ENCODE data around the gene LRCH1.
A peak's percentile ranks its signal among the peaks of the same experiment; 100 is the strongest.

LRCH1 gene

DNA sequence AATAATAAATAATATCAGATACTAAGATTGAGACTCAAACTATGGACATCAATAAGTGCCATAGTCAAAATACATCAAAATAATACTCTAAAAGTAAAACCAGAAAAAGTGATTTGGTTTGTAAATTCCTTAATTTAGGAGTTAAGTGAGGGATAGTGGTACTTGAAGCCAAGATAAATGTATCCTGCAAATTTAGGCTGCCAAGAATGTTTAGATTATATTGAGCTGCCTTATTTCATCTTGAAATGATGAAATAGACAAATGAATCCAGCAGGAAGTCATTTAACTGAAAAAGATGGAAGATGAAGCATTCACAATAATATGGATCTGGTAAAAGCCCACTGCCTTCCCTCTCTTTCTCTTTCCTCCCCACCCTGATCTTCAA, 112.3 kb downstream of the LRCH1 start:
- peaks cover 0 to 7% (median 0%) of the 10 kb centered on the region in 4 experiments for H3K36me3 ChIP-seq (ENCODE audit: control insufficient read depth in 4 of 4, insufficient read depth in 4 of 4, low read length in 3 of 4)
- POLR2A ChIA-PET: no interaction called here
- H3K4me3 ChIP-seq (ENCODE audit: control insufficient read depth in 1 of 7, extremely low read depth in 1 of 7, insufficient read depth in 4 of 7, low read depth in 2 of 7, low read length in 6 of 7): peak overlapping the region in 2 of 7 experiments; percentile 2 to 36
- peak overlapping the region; percentile 43 to 68 for H3K27ac ChIP-seq (ENCODE audit: insufficient read depth in 1 of 2, low read depth in 1 of 2, low read length in 2 of 2, poor library complexity in 1 of 2, severe bottlenecking in 2 of 2)
- no peak for DNase-seq
- no peaks in the 10 kb centered on the region for H3K27me3 ChIP-seq (replicated peaks in 2 of 5; ENCODE audit: control insufficient read depth in 4 of 5, insufficient read depth in 5 of 5, low read length in 4 of 5)
- H3K4me1 ChIP-seq (ENCODE audit: control extremely low read depth in 1 of 4, control insufficient read depth in 4 of 4, insufficient read depth in 4 of 4, low read length in 3 of 4): peaks cover 13 to 82% (median 49%) of the 10 kb centered on the region in 4 experiments
- no peaks in the 10 kb centered on the region for H3K9me3 ChIP-seq (ENCODE audit: control extremely low read depth in 1 of 5, control insufficient read depth in 4 of 5, insufficient read depth in 2 of 5, low read depth in 1 of 5, low read length in 4 of 5)
- CTCF ChIA-PET: interaction anchor here (1.1 to 2.4 kb wide), 7 partner anchors 8 to 113 kb away, joined by 3 to 13 read pairs (median 4); no protein-coding TSS in a partner anchor

DNA sequence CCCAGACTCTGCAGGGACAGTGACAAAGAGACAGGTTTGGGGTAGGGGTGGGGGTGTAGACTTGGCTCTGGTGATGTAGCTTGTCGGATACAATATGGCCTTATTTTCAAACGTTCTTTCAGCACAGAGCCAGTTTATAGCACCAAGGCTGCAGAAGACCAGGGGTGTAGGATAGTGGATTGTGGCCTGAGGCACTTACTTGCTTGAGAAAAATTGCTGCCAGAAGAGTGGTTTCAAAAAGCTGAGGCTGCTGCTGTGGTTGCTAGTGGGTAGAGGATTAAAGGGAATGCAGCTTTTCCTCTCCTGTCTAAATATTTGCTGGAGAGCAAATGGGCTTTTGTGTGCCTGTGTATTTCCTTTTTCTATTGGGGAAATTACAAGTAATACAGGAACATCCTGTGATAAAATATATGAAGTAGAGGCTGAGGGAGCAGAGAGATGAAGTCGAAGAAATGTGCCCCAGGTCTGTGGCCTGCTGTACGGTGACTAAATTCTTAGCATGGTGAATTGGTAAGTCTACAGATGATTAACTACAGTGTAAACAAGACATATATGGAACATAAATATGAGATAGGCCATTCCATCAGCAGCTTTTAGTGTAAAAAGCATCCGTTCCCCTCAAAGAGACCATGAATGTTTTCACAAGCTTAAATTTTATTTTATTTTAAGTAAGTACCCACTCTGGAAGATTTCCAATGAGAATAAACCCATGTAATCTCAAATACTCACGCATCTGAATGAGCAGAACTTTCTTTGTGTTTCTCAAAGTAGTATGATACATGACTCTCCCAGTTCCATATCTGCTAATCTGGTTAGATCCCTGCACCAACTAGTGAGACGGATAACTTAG, 112.9 kb downstream of the LRCH1 start:
- CTCF ChIA-PET: interaction anchor here (0.8 to 2.4 kb wide), 13 partner anchors 9 to 114 kb away, joined by 3 to 13 read pairs (median 3); no protein-coding TSS in a partner anchor

DNA sequence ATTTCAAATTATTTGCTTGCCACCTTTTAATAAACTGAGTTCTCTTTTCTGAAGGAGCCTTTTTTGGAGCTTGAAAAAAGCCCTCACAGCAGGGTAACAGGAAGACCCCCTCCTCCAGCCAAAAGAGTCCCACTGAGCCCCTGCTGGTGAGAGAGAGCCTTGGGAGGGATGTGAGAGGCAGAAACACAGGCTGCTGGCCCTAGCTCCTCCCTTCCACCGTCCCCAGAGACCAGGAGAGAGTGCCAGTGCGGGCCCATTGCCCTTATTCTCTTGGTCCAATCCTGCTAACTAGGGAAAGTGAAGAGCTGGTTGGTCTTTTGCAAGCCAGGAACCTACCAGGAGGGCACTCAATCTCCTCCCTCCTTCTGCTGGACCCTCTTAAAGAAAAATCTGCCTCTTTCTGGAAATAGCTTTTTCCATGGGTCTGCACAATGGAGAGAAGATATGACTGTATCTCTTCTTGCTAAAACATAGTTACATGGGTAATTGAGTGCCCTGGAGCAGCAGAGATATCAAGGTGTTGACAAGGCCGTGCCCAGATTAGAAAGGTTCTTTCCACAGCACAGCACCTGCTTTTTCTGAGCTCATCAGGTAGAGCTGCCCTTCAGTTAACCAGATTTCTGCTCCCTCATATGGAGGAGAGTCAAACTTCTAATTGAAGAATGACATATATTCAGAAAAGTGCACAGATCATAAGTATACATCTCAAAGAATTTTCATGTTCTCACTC, 113.9 kb downstream of the LRCH1 start:
- no peaks in the 10 kb centered on the region for H3K27me3 ChIP-seq (replicated peaks in 2 of 5; ENCODE audit: control insufficient read depth in 4 of 5, insufficient read depth in 5 of 5, low read length in 4 of 5)
- H3K36me3 ChIP-seq (ENCODE audit: control insufficient read depth in 4 of 4, insufficient read depth in 4 of 4, low read length in 3 of 4): peaks cover 0 to 17% (median under 1%) of the 10 kb centered on the region in 4 experiments
- H3K4me3 ChIP-seq (ENCODE audit: control insufficient read depth in 1 of 7, extremely low read depth in 1 of 7, insufficient read depth in 4 of 7, low read depth in 2 of 7, low read length in 6 of 7): peak overlapping the region in 2 of 7 experiments; percentile 8 to 12
- no peak for DNase-seq
- ChIA-PET CTCF (interaction anchor here (0.8 to 2.4 kb wide), 7 partner anchors 10 to 115 kb away, joined by 3 to 13 read pairs (median 3); no protein-coding TSS in a partner anchor), POLR2A (no interaction called here)
- H3K4me1 ChIP-seq (ENCODE audit: control extremely low read depth in 1 of 4, control insufficient read depth in 4 of 4, insufficient read depth in 4 of 4, low read length in 3 of 4): peaks cover 13 to 73% (median 44%) of the 10 kb centered on the region in 4 experiments
- no peaks in the 10 kb centered on the region for H3K9me3 ChIP-seq (ENCODE audit: control extremely low read depth in 1 of 5, control insufficient read depth in 4 of 5, insufficient read depth in 2 of 5, low read depth in 1 of 5, low read length in 4 of 5)
- 68% methylated on average over 3 of the region's 3 CpGs for WGBS (ENCODE audit: insufficient coverage)
- peak overlapping the region; percentile 56 to 70 for H3K27ac ChIP-seq (ENCODE audit: insufficient read depth in 1 of 2, low read depth in 1 of 2, low read length in 2 of 2, poor library complexity in 1 of 2, severe bottlenecking in 2 of 2)

More for the DNA sequence above, 112.9 kb downstream of the LRCH1 start:
- Histone ChIP-seq H3K4me3 (ENCODE audit: control insufficient read depth in 1 of 7, extremely low read depth in 1 of 7, insufficient read depth in 4 of 7, low read depth in 2 of 7, low read length in 6 of 7) (peak overlapping the region in 2 of 7 experiments; percentile 2 to 36), H3K4me1 (ENCODE audit: control extremely low read depth in 1 of 4, control insufficient read depth in 4 of 4, insufficient read depth in 4 of 4, low read length in 3 of 4) (peaks cover 13 to 76% (median 46%) of the 10 kb centered on the region in 4 experiments), H3K27me3 (replicated peaks in 2 of 5; ENCODE audit: control insufficient read depth in 4 of 5, insufficient read depth in 5 of 5, low read length in 4 of 5) (no peaks in the 10 kb centered on the region), H3K36me3 (ENCODE audit: control insufficient read depth in 4 of 4, insufficient read depth in 4 of 4, low read length in 3 of 4) (peaks cover 0 to 13% (median 0%) of the 10 kb centered on the region in 4 experiments), H3K27ac (ENCODE audit: insufficient read depth in 1 of 2, low read depth in 1 of 2, low read length in 2 of 2, poor library complexity in 1 of 2, severe bottlenecking in 2 of 2) (peak overlapping the region; percentile 43 to 68), H3K9me3 (ENCODE audit: control extremely low read depth in 1 of 5, control insufficient read depth in 4 of 5, insufficient read depth in 2 of 5, low read depth in 1 of 5, low read length in 4 of 5) (no peaks in the 10 kb centered on the region)
- DNase-seq: peak in 1 of 3 donors; percentile 44
- 72% methylated on average over 2 of the region's 7 CpGs for WGBS (ENCODE audit: insufficient coverage)
- POLR2A ChIA-PET: no interaction called here

DNA sequence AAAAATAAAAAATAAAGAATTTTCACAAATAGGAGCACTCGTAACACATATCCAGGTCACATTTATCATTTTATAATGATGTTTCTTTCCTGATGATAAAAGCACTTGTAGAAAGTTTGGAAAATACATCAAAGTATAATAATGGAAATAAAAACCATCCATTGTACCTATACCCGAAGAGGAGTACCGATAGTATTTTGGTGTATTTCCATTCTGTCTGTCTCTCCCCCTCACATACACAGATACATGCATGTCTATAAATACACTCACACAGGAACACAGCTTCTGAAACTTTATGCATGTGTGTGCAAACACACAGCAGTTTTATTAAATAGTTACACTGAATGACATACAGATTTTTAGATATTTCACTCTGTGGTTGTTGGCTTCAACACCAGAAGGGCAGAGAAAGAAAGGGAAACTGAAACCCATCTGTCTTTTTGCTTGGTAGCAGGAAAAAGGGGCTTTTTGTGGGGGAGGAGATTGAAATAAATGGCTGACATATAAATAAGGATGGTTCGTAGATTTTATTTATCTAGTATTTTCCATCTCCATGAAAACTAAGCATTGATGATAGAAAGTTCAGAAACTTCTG, 114.8 kb downstream of the LRCH1 start:
- peak overlapping the region; percentile 67 to 76 for H3K27ac ChIP-seq (ENCODE audit: insufficient read depth in 1 of 2, low read depth in 1 of 2, low read length in 2 of 2, poor library complexity in 1 of 2, severe bottlenecking in 2 of 2)
- peaks cover 13 to 67% (median 43%) of the 10 kb centered on the region in 4 experiments for H3K4me1 ChIP-seq (ENCODE audit: control extremely low read depth in 1 of 4, control insufficient read depth in 4 of 4, insufficient read depth in 4 of 4, low read length in 3 of 4)
- H3K36me3 ChIP-seq (ENCODE audit: control insufficient read depth in 4 of 4, insufficient read depth in 4 of 4, low read length in 3 of 4): peaks cover 4 to 22% (median 6%) of the 10 kb centered on the region in 4 experiments
- H3K9me3 ChIP-seq (ENCODE audit: control extremely low read depth in 1 of 5, control insufficient read depth in 4 of 5, insufficient read depth in 2 of 5, low read depth in 1 of 5, low read length in 4 of 5): no peaks in the 10 kb centered on the region
- ChIA-PET CTCF (interaction anchor here (1.0 to 2.4 kb wide), 4 partner anchors 10 to 16 kb away, joined by 3 to 17 read pairs (median 9); no protein-coding TSS in a partner anchor), POLR2A (no interaction called here)
- peak; percentile 75 to 95 (median 94) for DNase-seq
- peak overlapping the region in 6 of 7 experiments; percentile 42 to 78 (median 60) for H3K4me3 ChIP-seq (ENCODE audit: control insufficient read depth in 1 of 7, extremely low read depth in 1 of 7, insufficient read depth in 4 of 7, low read depth in 2 of 7, low read length in 6 of 7)
- no CpG with 5 or more reads among the region's 4 CpGs for WGBS (ENCODE audit: insufficient coverage)
- H3K27me3 ChIP-seq (replicated peaks in 2 of 5; ENCODE audit: control insufficient read depth in 4 of 5, insufficient read depth in 5 of 5, low read length in 4 of 5): no peaks in the 10 kb centered on the region

DNA sequence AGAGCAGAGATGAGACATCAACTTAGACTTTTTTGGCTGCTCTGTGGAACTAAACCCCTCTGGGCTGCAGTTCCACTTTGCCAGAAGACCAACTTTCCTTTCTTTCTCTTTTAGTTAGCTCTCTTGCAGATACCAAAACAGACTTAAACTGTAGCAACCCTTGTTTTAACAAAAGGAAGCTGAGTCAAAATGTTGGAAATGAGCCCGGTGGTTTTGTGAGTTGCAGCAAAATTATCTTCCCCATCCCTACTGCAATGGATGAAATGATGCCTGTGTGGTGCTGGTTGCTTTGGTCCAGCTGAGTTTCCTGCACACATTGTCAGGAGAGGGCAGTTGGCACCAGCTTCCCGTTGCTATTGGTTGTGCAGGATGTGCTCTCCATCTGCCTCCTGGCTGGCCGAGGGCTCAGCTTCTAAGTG, 115.3 kb downstream of the LRCH1 start:
- H3K9me3 ChIP-seq (ENCODE audit: control extremely low read depth in 1 of 5, control insufficient read depth in 4 of 5, insufficient read depth in 2 of 5, low read depth in 1 of 5, low read length in 4 of 5): no peaks in the 10 kb centered on the region
- H3K4me3 ChIP-seq (ENCODE audit: control insufficient read depth in 1 of 7, extremely low read depth in 1 of 7, insufficient read depth in 4 of 7, low read depth in 2 of 7, low read length in 6 of 7): peak overlapping the region in 6 of 7 experiments; percentile 42 to 78 (median 60)
- peaks cover 4 to 22% (median 6%) of the 10 kb centered on the region in 4 experiments for H3K36me3 ChIP-seq (ENCODE audit: control insufficient read depth in 4 of 4, insufficient read depth in 4 of 4, low read length in 3 of 4)
- 0% methylated on average over 3 of the region's 3 CpGs for WGBS (ENCODE audit: insufficient coverage)
- DNase-seq: peak; percentile 77 to 96 (median 95)
- ChIA-PET POLR2A (no interaction called here), CTCF (interaction anchor here (1.0 to 2.4 kb wide), 5 partner anchors 11 to 117 kb away, joined by 3 to 17 read pairs (median 5); no protein-coding TSS in a partner anchor)
- peaks cover 13 to 62% (median 40%) of the 10 kb centered on the region in 4 experiments for H3K4me1 ChIP-seq (ENCODE audit: control extremely low read depth in 1 of 4, control insufficient read depth in 4 of 4, insufficient read depth in 4 of 4, low read length in 3 of 4)
- peak overlapping the region; percentile 67 to 76 for H3K27ac ChIP-seq (ENCODE audit: insufficient read depth in 1 of 2, low read depth in 1 of 2, low read length in 2 of 2, poor library complexity in 1 of 2, severe bottlenecking in 2 of 2)
- H3K27me3 ChIP-seq (replicated peaks in 2 of 5; ENCODE audit: control insufficient read depth in 4 of 5, insufficient read depth in 5 of 5, low read length in 4 of 5): no peaks in the 10 kb centered on the region

DNA sequence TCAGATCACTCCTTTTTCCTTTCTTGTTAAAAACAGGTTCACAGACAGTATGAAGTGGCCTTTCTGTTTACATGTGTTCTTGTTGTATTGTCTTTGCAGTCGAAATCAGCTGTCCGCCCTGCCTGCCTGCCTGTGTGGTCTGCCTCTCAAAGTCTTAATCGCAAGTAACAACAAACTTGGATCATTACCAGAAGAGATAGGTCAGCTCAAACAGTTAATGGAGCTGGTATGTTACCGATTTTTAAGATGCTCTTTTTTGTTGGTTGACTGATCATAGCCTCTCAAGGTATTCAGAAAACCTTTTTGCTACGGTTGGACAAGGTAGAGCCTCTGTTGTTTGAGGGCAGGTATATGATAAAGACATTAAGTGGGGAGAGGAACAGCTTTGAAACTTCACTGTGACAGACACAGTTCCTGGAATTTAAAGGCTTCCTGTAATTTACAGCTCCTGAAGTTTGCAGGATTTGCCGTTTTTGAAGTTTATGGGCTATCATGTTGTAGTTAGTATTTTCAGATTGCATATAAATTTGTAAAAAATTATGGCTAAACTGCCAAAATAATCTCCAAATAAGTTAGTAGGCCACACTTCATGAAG, 116.1 kb downstream of the LRCH1 start:
- DNase-seq: peak in 2 of 3 donors; percentile 40 to 61
- H3K9me3 ChIP-seq (ENCODE audit: control extremely low read depth in 1 of 5, control insufficient read depth in 4 of 5, insufficient read depth in 2 of 5, low read depth in 1 of 5, low read length in 4 of 5): no peaks in the 10 kb centered on the region
- H3K27ac ChIP-seq (ENCODE audit: insufficient read depth in 1 of 2, low read depth in 1 of 2, low read length in 2 of 2, poor library complexity in 1 of 2, severe bottlenecking in 2 of 2): peak overlapping the region; percentile 65 to 73
- no peaks in the 10 kb centered on the region for H3K27me3 ChIP-seq (replicated peaks in 2 of 5; ENCODE audit: control insufficient read depth in 4 of 5, insufficient read depth in 5 of 5, low read length in 4 of 5)
- POLR2A ChIA-PET: no interaction called here
- peaks cover 13 to 55% (median 39%) of the 10 kb centered on the region in 4 experiments for H3K4me1 ChIP-seq (ENCODE audit: control extremely low read depth in 1 of 4, control insufficient read depth in 4 of 4, insufficient read depth in 4 of 4, low read length in 3 of 4)
- peak overlapping the region in 1 of 7 experiments; percentile 39 for H3K4me3 ChIP-seq (ENCODE audit: control insufficient read depth in 1 of 7, extremely low read depth in 1 of 7, insufficient read depth in 4 of 7, low read depth in 2 of 7, low read length in 6 of 7)
- CTCF ChIA-PET: interaction anchor here (0.6 to 2.4 kb wide), 7 partner anchors 10 to 117 kb away, joined by 3 to 17 read pairs (median 4); no protein-coding TSS in a partner anchor
- H3K36me3 ChIP-seq (ENCODE audit: control insufficient read depth in 4 of 4, insufficient read depth in 4 of 4, low read length in 3 of 4): peaks cover 4 to 22% (median 6%) of the 10 kb centered on the region in 4 experiments
- WGBS (ENCODE audit: insufficient coverage): 16% methylated on average over 3 of the region's 6 CpGs

All from common myeloid progenitor, CD34-positive (primary cell).